ENCODE results near the gene PHF21A.

The PHF21A gene

DNA sequence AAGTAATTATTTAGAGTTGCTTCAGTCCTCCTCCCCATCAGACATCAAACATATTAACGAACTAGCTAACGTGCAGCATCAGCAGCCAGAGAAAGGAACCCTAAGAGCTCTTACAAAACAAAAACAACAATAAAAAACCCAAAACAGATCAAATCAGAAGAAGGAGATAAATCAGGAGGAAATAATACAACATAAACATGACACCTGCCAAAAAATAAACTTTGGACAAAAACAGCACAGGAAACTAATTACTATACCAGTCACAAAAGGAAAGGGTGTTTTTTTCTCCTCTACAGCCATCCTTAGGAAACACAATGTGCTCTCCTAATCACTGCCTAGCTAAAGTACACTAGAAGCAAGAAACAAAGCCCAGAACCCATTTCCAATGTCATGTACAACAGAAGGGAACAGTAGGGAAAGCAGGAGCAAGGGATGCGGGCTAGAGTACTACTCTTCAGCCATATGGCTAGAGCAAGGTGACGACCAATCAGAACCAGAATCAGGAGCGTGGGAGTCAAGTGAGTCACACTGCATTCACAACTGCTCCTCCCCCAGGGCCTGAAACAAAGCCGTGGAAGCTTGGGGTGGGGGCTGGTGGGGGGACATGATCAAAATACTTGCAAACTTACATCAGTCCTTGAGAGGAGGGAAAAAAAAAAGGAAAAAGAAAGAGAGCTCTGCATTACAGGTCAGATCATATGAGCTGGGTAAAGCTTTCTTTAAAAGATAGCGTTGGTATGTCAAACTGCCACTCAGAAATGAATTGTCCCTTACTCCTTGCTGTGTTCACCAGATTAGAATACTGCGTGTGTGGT lies 138.4 kb downstream of the PHF21A start:
- DNase-seq (ENCODE audit: low spot score): no peak

DNA sequence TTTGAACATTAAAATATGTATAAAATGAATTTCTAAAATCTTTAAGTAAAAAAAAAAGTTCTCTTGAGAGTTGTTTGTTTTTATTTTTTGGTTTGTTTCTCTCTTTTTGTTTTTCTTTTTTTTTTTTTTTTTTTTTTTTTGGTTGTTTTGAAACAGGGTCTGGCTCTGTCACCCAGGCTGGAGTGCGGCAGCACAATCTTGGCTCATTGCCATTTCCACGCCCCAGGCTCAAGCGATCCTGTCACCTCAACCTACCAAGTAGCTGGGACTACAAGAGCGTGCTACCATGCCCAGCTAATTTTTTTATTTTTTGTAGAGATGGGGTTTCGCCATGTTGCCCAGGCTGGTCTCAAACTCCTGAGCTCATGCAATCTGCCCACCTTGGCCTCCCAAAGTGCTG lies 139.4 kb downstream of the PHF21A start:
- DNase-seq (ENCODE audit: low spot score): peak; percentile 59

DNA sequence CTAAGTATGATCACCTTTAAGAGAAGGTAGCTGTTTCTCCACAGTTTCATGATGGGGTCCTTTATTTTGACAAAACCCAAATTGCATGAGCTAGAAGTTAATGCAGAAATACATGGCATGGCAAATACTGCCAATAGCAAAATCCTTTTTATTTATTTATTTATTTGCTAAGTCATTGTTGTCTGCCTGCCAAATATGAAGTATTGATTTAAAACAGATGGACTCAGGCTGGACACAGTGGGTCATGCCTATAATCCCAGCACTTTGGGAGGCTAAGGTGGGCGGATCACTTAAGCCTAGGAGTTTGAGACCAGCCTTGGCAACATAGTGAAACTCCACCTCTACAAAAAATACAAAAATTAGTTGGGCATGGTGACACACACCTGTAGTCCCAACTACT lies 146.4 kb downstream of the PHF21A start:
- DNase-seq (ENCODE audit: low spot score): no peak

DNA sequence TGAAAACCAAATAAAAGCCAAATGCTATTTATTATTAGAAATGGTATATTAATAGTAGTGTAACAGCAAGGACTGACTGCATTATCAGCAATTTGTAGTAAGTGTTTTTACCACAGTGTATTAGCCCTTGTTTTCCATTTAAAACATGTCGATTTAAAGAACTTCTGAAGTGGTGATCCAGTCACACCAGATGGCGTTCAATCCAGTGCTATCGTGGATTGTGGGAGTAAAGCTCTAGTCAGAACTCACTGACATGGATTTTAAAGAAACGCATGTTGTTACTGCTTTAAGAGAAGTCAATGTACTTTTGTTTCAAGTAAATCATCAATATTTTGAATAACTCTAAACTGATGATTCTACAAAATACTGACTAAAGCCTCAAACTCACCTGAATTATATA lies 147.7 kb downstream of the PHF21A start:
- DNase-seq (ENCODE audit: low spot score): no peak

DNA sequence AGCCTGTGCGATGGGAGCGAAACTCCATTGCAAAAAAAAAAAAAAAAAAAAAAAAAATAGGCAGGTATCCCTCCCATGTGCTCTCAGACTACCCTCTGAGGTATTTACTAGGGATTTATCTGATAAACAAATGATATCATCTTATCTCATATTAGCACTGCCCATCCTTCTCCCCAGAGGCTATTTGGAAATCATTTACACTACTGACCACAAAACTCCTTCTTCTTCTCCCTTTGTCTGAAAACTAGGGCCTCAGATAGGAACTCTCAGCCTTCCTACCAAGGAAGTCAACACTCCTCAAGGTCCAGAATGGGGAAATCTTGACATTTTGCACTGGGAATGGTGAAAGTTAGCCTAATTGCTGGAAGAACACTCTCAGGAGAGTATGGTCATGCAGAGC lies 152.4 kb downstream of the PHF21A start:
- DNase-seq (ENCODE audit: low spot score): no peak

DNA sequence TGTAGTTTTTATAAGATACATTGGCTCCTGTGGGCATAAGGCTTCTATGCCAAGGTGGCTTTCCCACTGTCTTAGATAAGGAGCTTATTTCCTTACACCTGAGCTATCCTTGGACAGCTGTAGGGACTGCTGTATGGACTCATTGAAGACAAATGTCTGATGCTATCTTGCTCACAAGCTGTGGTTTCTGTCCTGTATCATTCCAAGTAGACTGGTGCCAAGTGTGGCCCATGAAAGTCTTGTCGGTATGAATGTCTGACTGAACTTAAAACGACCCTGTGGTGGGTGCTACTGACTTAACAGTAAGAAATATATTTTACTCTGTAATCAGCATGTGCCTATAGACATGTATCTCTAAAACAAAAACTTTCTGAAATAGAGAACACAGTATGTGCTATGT lies 153.7 kb downstream of the PHF21A start:
- DNase-seq (ENCODE audit: low spot score): no peak

DNA sequence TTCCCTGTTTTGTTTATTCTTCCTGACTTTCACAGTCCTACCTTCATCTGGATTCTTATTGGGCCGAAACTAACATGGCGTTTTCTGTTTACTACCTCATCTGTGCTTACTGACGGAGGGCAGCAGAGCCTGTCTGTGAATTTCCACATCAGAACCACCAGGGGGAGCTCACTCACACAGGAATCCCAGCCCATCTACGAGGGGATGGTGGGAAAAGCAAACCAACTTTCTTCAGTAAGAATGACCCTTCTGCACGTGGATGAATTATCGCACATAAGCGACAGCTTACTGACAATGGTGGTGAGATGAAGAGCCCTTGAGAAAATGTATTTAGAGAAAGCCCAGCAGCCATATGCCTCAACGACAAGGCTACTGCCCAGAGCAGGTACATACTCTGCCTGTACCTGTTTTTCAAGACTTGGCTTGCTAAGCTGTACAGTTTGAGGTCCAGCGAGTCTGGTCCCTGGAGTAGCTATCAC lies 156.3 kb downstream of the PHF21A start:
- peak; percentile 85 for DNase-seq (ENCODE audit: low spot score)

DNA sequence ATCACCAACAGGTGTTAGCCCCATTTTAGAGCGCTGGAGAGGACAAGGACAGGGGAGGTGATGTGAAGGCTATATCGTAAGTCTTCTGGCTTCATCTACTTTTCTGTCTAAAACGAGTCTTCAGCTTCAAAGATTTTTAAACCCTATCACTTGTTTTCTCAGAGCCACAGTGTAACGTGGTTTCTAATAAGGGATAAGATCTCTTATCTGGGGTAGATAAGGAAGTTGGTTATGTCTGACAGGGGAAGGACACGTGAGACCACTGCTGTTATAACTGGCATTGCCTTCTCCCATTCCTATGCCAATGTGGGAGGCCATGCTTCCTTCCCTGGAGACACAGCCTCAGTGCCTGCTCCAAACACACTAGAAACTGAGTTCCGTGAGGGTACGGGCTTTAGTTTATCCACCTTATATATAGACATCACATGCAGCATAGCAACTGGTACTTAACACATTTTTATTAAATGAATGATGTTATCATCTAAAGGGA lies 159.5 kb downstream of the PHF21A start:
- no peak for DNase-seq (ENCODE audit: low spot score)

DNA sequence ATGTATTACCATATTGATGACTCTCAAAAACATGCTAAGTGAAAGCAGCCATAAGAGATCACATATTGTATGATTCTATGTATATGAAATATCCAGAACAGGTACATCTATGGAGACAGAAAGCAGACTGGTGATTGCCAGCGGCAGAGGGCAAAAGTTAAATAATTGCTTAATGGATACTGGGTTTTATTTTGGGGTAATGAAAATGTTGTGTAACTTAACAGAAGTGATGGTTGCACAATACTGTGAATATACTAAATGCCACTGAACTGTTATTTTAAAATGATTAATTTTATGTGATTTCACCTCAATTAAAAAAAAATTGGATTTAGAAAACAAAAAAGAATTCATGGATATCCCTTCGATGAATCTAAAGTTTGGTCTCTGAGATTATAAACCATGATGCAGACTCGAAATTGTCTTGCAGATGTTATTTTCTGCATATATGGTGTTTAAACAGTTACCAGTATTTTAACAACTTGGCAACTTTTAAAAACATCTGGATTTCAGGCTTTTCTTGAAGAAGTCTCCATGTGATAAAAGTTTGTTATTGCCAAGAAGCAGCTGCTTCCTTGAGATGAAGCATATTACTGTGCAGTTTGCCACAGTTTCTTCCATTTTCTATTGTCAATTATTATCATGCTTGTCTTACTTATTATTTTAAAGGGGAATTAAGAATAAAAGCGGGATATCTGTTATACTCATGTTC lies 160.7 kb downstream of the PHF21A start:
- no peak for DNase-seq (ENCODE audit: low spot score)

DNA sequence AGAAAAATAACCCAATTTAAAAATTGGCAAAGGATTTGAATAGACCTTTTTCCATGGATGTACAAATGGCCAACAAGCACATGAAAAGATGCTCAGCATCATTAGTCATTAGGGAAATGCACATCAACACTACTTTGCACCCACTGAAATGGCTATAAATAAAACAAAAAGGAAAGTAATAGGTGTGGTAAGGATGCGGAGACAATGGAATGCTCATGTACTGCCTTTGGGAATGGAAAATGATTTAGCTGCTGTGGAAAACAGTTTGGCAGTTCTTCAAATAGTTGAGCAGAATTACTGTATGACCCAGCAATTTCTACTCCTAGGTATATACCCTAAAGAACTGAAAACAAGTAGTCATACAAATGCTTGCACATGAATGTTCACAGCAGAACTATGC lies 161.4 kb downstream of the PHF21A start:
- no peak for DNase-seq (ENCODE audit: low spot score)

DNA sequence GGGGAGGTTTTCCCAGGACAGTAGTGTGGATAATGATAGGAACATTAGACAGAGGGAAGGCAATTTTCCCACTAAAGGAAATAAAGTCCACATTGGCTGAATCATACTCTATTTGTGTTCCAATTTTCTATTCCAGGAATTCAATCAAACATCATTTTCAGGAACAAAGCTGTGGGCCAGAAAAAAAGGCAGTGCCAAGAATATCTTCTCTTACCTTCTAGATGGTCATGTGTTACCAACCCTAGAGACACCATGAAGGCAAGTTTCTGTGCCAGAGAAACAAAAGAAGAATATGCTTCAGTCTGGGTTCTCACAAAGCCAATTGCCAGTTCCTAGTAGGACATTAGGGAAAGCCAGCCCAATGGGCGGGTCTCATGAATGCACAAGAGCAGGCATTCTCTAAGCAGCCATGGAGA lies 171.3 kb downstream of the PHF21A start:
- DNase-seq (ENCODE audit: low spot score): no peak

DNA sequence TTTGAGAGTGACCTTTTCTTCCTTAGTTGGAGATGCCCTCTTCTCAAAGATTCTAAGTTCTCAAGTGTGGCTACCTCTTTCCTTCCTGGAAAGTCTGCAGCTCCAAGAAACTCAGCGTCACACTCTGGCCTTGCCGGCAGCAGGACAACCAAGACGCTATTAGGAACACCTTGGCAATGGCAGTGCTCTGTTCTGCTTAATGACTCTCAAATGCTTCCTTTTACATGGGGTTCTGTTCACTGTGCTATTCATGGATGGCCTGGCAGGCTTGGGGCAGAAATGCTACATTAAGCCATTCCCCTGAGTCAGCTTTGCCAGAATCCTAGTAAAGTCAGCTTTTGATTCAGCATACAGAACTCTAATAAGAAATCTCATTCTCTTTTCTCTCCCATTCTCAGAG lies 172.9 kb downstream of the PHF21A start:
- DNase-seq (ENCODE audit: low spot score): no peak

DNA sequence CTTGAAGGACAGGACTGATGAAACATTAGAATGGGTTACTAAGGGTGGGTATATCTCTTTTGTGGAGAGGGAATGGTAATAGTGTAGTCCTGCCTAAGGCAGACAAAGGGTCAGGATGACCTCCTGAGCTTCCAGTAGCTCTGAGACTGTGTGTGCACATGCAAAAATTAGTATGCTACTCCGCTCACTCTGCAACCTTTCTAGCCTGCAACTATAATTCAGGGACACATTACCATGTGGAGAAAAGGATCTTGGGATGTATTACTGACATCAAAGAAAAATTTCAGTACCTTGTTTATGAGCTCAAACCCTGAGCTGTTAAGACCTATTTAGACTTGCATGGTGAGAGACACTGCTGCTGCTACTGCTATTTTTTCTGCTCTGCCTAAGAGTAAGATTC lies 173.4 kb downstream of the PHF21A start:
- no peak for DNase-seq (ENCODE audit: low spot score)

DNA sequence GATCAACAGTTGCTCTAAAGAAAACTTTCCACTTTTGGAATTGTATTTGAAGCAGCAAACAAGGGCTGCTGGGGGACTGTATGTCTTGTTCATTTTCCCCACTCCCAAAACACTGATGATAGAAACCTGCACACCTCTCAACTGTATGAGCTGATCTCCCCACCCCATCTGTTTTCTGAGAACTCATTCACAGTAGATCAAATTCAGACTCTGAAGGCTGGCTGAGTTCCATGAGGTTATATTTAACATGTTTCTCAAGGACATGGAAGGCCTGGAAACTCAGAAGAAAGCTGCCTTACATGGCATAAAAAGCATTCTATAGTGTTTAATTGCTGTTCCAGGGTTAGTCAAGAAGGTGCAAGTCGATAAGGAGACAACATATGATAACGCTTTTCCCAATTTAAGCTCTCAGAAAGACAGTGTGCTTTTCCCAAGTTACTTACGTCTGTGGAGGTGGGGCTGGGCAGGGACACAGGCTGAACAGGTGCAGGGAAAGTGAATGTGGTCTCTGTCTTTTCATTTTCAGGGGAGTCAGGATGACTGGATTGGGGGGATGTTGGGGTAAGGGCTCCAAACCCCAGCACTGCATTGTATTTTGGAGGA lies 175.8 kb downstream of the PHF21A start:
- no peak for DNase-seq (ENCODE audit: low spot score)

DNA sequence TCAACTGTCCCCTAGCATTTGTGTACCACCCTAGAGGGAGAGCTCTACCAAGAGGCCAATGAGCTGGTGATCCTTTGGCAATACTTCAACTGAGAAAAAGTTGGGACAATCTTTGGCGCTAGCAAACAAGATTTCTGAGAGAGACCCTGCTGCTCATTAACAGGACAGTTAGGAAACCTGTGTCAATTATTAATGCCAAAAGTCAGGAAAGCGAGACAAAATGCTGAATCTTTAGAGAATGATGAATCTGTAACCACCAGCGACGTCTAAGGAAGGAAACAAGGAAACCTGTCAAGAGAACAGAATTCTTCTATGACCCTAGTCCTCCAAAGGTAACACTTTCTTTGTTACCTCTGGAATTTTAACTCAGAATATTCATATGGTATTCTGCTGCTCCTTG lies 178.9 kb downstream of the PHF21A start:
- no peak for DNase-seq (ENCODE audit: low spot score)

DNA sequence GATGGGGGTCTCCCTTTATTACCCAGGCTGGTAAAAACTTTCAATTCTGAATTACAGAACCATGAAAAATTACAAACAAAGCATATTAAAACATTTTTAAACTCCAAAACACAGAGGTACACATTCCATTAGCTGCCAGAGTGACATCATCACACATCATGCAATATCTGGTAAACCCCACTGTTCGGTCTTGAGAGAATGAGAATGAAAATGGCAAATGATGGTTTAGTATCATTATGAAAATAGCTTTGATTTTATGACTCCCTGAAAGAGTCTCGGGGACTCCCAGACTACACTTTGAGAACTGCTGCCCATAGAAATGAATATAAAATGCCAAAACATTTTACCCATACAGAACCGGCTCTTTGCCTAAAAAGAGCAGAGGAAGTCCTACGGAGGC lies 180.0 kb downstream of the PHF21A start:
- DNase-seq (ENCODE audit: low spot score): no peak

DNA sequence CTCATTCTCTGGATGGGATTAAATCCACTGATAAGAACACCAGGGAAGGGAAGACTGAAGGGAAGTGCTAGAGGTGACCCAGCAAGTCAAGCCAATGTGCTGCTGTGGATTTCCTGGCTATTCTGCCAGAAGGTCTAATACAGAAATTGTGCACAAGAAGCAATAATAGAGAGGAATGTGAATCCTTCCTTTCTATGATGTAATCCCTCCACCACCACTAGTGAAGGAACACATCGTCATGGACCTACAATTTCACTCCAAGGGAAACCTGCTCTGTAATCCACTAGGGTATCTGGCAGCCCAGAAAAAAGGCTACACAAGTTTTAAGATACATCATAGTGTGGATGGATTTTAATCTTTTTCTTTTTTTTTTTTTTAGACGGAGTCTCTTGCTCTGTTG lies 181.4 kb downstream of the PHF21A start:
- DNase-seq (ENCODE audit: low spot score): no peak

DNA sequence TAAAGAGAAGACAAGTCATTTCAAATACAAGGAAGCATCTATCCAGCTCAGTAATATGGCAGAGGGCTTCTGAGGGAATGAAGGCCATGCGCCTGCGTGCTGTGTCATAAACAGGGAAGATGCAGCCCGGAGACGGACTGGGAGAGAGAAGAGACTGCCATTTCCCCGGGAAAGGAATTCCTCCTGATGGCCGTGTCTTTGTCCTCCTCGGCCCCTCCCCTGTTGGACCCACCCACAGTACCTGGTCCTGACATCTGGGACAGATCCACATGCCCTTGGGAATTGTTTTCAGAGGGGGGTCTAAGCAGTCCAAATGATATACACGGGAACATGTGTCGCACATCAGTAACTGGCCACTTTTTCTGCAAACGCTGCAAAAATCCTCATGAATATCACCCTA lies 183.3 kb downstream of the PHF21A start:
- no peak for DNase-seq (ENCODE audit: low spot score)

DNA sequence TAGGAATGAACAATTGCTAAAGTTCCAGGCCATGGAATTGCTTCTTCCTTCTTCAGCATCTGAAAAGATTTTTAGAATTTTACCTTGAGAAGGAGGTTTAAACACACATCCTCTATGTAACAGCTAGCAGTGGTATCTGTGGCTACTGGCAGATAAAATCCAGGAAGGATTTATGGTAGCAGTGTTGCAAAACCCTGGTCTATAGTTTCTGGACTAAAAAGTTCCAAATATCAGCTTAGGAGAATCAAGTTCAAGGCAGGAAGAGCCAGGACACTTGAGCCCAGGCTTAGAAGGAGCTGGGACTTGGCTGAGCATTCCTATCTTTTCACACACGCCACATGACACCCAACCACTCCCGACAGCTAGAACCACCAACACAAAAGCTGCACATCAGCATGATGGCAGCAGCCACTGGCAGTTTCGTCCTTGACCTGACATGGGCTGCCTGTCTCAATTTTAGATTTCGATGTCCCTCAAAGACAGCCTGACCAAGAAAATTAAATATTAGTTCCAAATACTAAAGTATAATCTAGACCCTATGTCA lies 184.7 kb downstream of the PHF21A start:
- no peak for DNase-seq (ENCODE audit: low spot score)

DNA sequence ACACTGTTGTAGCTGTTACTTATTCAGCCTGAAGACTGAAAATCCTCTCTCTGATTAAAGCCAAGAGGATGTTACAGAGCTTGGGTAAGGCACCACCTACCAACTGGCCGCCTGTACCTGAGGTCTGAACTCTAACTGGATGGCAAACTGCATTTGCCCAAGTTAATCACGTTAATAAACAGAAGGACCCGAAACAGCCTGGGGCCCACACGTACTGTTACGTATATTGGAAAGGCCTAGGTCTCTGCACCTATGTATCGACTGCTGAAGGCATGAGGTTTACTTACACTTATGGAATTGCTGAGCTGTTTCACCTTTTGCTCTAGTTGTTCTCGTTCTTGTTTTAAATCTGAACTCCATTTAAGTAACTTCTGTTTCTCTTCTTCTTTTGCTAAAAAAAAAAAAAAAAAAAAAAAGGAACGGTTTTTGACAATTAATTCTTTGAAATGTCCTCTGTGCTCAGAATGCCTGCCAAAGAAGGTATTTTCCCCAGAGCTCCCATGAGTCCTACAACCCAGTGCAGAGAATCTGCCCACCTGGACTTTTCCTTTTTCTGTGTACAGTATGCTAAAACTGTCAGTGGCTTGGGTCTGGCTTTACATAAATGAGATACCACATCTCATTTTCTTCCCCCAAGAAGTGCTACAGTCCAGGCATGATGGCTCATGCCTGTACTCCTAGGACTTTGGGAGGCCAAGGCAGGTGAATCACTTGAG lies 185.7 kb downstream of the PHF21A start:
- DNase-seq (ENCODE audit: low spot score): no peak

DNA sequence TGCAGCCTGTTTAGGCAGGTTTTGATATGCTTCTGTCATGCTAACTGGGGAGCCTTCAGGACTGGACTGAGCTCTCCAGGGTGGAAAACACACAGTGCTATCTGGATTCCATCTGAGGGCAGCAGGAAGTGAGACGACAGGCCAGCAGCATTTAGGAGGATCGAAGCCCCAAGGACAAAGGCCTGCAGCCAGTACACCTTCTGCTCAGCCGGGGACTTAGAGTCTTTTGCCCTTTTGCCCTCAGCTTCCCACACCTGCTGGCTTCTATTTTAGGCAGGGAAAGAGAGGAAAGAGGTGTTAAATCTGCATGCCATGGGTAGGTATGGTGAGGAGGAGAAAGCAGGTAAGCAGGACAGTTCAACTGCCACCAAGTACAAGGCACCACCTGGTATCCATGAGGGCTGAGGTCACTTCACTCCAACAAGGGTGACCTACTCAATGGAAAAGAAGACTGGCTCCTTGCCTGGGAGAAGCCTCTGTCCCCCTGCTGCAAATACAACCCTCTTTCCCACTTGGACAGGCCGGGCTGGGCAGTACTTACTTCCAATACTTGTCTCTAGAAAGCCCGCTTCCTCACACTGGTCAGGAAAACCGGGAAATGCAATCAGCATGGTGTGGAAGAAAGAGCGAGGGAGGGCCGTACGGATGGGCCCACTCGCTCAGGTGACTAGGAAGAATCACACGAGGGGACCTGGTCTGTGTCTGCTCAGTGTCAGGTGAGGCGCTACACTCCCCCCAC lies 186.5 kb downstream of the PHF21A start:
- no peak for DNase-seq (ENCODE audit: low spot score)

Data from hematopoietic multipotent progenitor cell treated with erythropoietin and hydrocortisone succinate and interleukin-3 and kit ligand, for 15 days (in vitro differentiated cells).